Upper lobe of left lung (tissue), 4 donors: ENCODE results near the gene GJA3.

Experiments
- EP300 ChIP-seq, 4 donors: sonication (generic); formaldehyde crosslinking; IDR thresholded peaks; one replicate each; pipeline ENCODE4 v1.5.1; 2017; ENCODE audit warnings: antibody characterized with exemption in 4 of 4, control low read depth in 2 of 4
- POLR2AphosphoS5 ChIP-seq, 2 donors: sonication (generic); formaldehyde crosslinking; IDR thresholded peaks; one replicate each; pipeline ENCODE4 v1.5.1; 2017; ENCODE audit warnings: antibody characterized with exemption in 2 of 2

DNA sequence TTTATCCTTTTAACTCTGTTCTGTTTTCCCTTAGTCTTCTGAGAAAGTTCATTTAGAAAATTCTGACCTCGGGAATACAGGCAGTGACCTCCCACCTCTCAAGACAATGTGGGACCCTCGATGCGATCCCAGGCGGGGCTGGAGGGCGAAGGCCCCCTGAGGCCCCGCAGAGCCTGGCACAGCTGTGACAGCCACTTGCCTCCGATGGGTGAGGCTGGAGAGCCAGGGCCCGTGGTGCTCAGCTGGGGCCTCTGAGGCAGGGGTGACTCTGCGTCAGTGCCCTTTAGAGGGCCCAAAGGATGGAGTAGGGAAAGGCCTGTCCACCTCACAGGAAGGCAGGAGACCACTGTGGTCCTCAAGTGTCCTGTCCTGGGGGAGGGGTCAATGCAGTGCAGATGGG lies 10.3 kb downstream of the GJA3 start:
- TF ChIP-seq POLR2AphosphoS5 (IDR thresholded peaks at IDR 0.05) (no peak), EP300 (IDR thresholded peaks at IDR 0.05) (no peak)
